Measurements from ENCODE around the gene NT5DC4. TPM values are rescaled to one million over a fixed set of nuclear protein-coding genes. Genes with fewer than 3 reads are reported as not detected.

NT5DC4 gene
- polyA plus RNA-seq, 2 of the 4 experiments (the other 2 are of a cell fraction), result not detected

- POLR2A ChIA-PET, result interaction anchor here (0.9 to 1.3 kb wide), 2 partner anchors 48 to 66 kb away, joined by 4 to 10 read pairs; partner anchors contain the start of gene SLC20A1
- ATAC-seq (no peak; a peak in 1 of 6 replicates), DNase-seq (ENCODE audit: low read depth in 1 of 2, low spot score in 1 of 2) (peak in 1 of 2 experiments; percentile 20), FAIRE-seq (no peak)
- Histone ChIP-seq H3K4me1 (peaks cover 46% of the 10 kb centered on the region), H3K9me3 (no peaks in the 10 kb centered on the region), H3K4me2 (peak overlapping the region; percentile 67), H3K4me3 (no peak overlapping the region), H3K27ac (peak overlapping the region; percentile 93 to 94)
- TF ChIP-seq FOSL2 (IDR thresholded peaks at IDR 0.05), result no peak
- TF ChIP-seq FOSL2 (CRISPR knock-in tag; IDR thresholded peaks at IDR 0.05), result peak; percentile 21; the same call in 1 of the 2 replicates
- TF ChIP-seq TFCP2L1 (CRISPR knock-in tag; IDR thresholded peaks at IDR 0.05), result no peak
- CTCF ChIA-PET, result interaction anchor here (0.6 to 16.4 kb wide), 11 partner anchors 15 to 266 kb away, joined by 3 to 116 read pairs (median 6); no protein-coding TSS in a partner anchor
- WGBS (ENCODE audit: missing lambda C conversion rate), result 62% methylated on average over 1 of the region's 1 CpG
These were observed 27.9 kb upstream of the NT5DC4 start for GRCh38 chr2:112692918-112693317.

- no peaks in the 10 kb centered on the region for H3K9me3 ChIP-seq
- TF ChIP-seq FOSL2 (IDR thresholded peaks at IDR 0.05) (no peak), FOSL2 (CRISPR knock-in tag; IDR thresholded peaks at IDR 0.05) (no peak), NPAS2 (CRISPR knock-in tag; IDR thresholded peaks at IDR 0.05; ENCODE audit: borderline replicate concordance) (no peak), HOXB13 (CRISPR knock-in tag; IDR thresholded peaks at IDR 0.05; ENCODE audit: low read depth) (no peak), BHLHE40 (IDR thresholded peaks at IDR 0.05; ENCODE audit: low read depth, low read length) (no peak), CTCF (IDR thresholded peaks at IDR 0.05) (no peak), BCL3 (IDR thresholded peaks at IDR 0.05) (no peak), JUNB (IDR thresholded peaks at IDR 0.05) (no peak), ZSCAN20 (CRISPR knock-in tag; IDR thresholded peaks at IDR 0.05) (no peak)
- ChIA-PET CTCF (interaction anchor here (1.4 to 16.4 kb wide), 5 partner anchors 14 to 266 kb away, joined by 3 to 116 read pairs (median 15); no protein-coding TSS in a partner anchor), POLR2A (no interaction called here)
- peak overlapping the region; percentile 93 to 94 for H3K27ac ChIP-seq
- FAIRE-seq, result no peak
- peak overlapping the region; percentile 67; the same call in 2 of the 3 replicates for H3K4me2 ChIP-seq
- peaks cover 39% of the 10 kb centered on the region for H3K4me1 ChIP-seq
- DNase-seq (ENCODE audit: low read depth in 1 of 2, low spot score in 1 of 2), result no peak
- H3K4me3 ChIP-seq, result no peak overlapping the region
- WGBS (ENCODE audit: missing lambda C conversion rate), result 88% methylated on average over 9 of the region's 9 CpGs
- ATAC-seq, result no peak
These were observed 27.2 kb upstream of the NT5DC4 start for GRCh38 chr2:112693596-112693995.

- ChIA-PET CTCF (interaction anchor here (0.6 to 16.4 kb wide), 4 partner anchors 20 to 95 kb away, joined by 3 to 116 read pairs (median 24); no protein-coding TSS in a partner anchor), POLR2A (no interaction called here)
- no peaks in the 10 kb centered on the region for H3K9me3 ChIP-seq
- FAIRE-seq (no peak), DNase-seq (ENCODE audit: low read depth in 1 of 2, low spot score in 1 of 2) (no peak), ATAC-seq (no peak)
- H3K27ac ChIP-seq, result peak overlapping the region in 1 of 2 experiments; percentile 94; a peak in 4 of 6 replicates
- peaks cover 33% of the 10 kb centered on the region for H3K4me1 ChIP-seq
- WGBS (ENCODE audit: missing lambda C conversion rate), result 87% methylated on average over 12 of the region's 12 CpGs
- no peak overlapping the region for H3K4me3 ChIP-seq
- H3K4me2 ChIP-seq, result no peak overlapping the region
- TF ChIP-seq PBX3 (IDR thresholded peaks at IDR 0.05), result no peak
- TF ChIP-seq HMGXB4 (CRISPR knock-in tag; IDR thresholded peaks at IDR 0.05; ENCODE audit: borderline replicate concordance), result no peak
- no peak for TF ChIP-seq USF2 (IDR thresholded peaks at IDR 0.05)
- no peak for TF ChIP-seq BCL3 (IDR thresholded peaks at IDR 0.05)
- TF ChIP-seq RAD21 (conservative IDR thresholded peaks at IDR 0.05 in 1 of 2, IDR thresholded peaks at IDR 0.05 in 1 of 2), result no peak
- TF ChIP-seq JUNB (IDR thresholded peaks at IDR 0.05), result no peak
- no peak for TF ChIP-seq SREBF2 (IDR thresholded peaks at IDR 0.05)
- no peak for TF ChIP-seq MYC (IDR thresholded peaks at IDR 0.05; ENCODE audit: borderline replicate concordance, low read length)
- TF ChIP-seq CHD2 (IDR thresholded peaks at IDR 0.05; ENCODE audit: low read length, partially characterized antibody), result no peak
- no peak for TF ChIP-seq GATA3 (IDR thresholded peaks at IDR 0.05; ENCODE audit: borderline replicate concordance)
- no peak for TF ChIP-seq RNF2 (IDR thresholded peaks at IDR 0.05; ENCODE audit: borderline replicate concordance, low read depth)
- TF ChIP-seq HEYL (CRISPR knock-in tag; IDR thresholded peaks at IDR 0.05), result no peak
These were observed 26.6 kb upstream of the NT5DC4 start for GRCh38 chr2:112694182-112694581.
